Immature natural killer cell (primary cell): ENCODE measurements around the gene ARL16. TPM values are rescaled to one million over a fixed set of nuclear protein-coding genes. Genes with fewer than 3 reads are reported as not detected.
A peak's percentile ranks its signal among the peaks of the same experiment; 100 is the strongest.

Experiments used
- DNase-seq, 3 donors: peaks; one replicate each; pipeline ENCODE4 v3.0.0; 2022; ENCODE audit warnings: mixed read lengths in 1 of 3
- H3K27ac Mint-ChIP-seq, 6 donors: one replicate each; pipeline ENCODE4 v1.8.0; 2020; ENCODE audit warnings: mixed read lengths in 6 of 6, mild to moderate bottlenecking in 5 of 6, inconsistent platforms in 4 of 6, moderate library complexity in 3 of 6
- H3K27me3 Mint-ChIP-seq, 3 donors: one replicate each; pipeline ENCODE4 v1.8.0; 2020 to 2021; ENCODE audit warnings: low read depth in 3 of 3, mild to moderate bottlenecking in 3 of 3, mixed read lengths in 3 of 3, moderate library complexity in 3 of 3, inconsistent platforms in 1 of 3
- H3K36me3 Mint-ChIP-seq, 3 donors: one replicate each; pipeline ENCODE4 v1.8.0; 2020; ENCODE audit warnings: mixed read lengths in 3 of 3, inconsistent platforms in 2 of 3, mild to moderate bottlenecking in 2 of 3
- H3K4me1 Mint-ChIP-seq, 2 donors: one replicate each; pipeline ENCODE4 v1.8.0; 2020; ENCODE audit warnings: inconsistent platforms in 2 of 2, mild to moderate bottlenecking in 2 of 2, mixed read lengths in 2 of 2, moderate library complexity in 1 of 2
- H3K4me3 Mint-ChIP-seq, 5 donors: one replicate each; pipeline ENCODE4 v1.8.0; 2020; ENCODE audit warnings: mild to moderate bottlenecking in 5 of 5, mixed read lengths in 5 of 5, inconsistent platforms in 3 of 5, moderate library complexity in 3 of 5
- H3K9me3 Mint-ChIP-seq, 6 donors: one replicate each; pipeline ENCODE4 v1.8.0; 2020; ENCODE audit warnings: mild to moderate bottlenecking in 6 of 6, mixed read lengths in 6 of 6, inconsistent platforms in 4 of 6, moderate library complexity in 3 of 6
- polyA plus RNA-seq, 3 donors: library from polyadenylated mRNA; unstranded; fragments of 300-500 nt; fragmentation: Illumina TruSeq; gene quantifications; one replicate each; pipeline ENCODE4 v1.2.3, GENCODE V29; 2021

Gene ARL16
- polyA plus RNA-seq, 3 donors from 2014 or later, result 31.1 to 75.2 (median 61.8) TPM

DNA sequence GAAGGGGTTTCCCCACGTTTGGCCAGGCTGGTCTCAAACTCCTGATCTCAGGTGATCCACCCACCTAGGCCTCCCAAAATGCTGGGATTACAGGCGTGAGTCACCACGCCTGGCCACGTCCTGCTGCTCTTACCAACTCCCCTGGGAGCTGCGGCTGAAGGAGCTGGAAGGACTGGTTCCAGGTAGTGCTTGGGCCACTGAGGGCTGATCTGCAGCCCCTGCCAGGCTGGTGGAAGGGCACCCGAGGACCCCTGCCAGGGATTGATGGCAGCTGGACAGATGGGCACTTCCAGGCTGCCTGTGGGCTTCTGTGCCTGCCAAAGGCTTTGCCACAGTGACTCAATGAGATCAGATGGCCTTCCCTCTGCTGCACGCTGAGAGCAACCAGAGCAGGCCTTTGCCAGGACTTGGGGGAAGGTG is 19.5 kb downstream of the ARL16 start:
- H3K27ac Mint-ChIP-seq, result no peak overlapping the region
- peaks cover 0 to 4% (median 2%) of the 10 kb centered on the region in 3 donors for H3K27me3 Mint-ChIP-seq
- H3K36me3 Mint-ChIP-seq, result peaks cover 0 to 4% (median 0%) of the 10 kb centered on the region in 3 donors
- H3K4me1 Mint-ChIP-seq, result peaks cover 27 to 37% of the 10 kb centered on the region in 2 donors
- no peak overlapping the region for H3K4me3 Mint-ChIP-seq
- no peak for DNase-seq
- H3K9me3 Mint-ChIP-seq, result no peaks in the 10 kb centered on the region

GRCh38 chr17:81662002-81662401 is 21.6 kb downstream of the ARL16 start:
- Mint-ChIP-seq H3K9me3 (no peaks in the 10 kb centered on the region), H3K27ac (no peak overlapping the region)

GRCh38 chr17:81660441-81660840 is 23.2 kb downstream of the ARL16 start:
- Mint-ChIP-seq H3K4me3 (no peak overlapping the region), H3K9me3 (no peaks in the 10 kb centered on the region), H3K27me3 (peaks cover 0 to 2% (median 0%) of the 10 kb centered on the region in 3 donors), H3K4me1 (peaks cover 3 to 5% of the 10 kb centered on the region in 2 donors), H3K27ac (no peak overlapping the region), H3K36me3 (no peaks in the 10 kb centered on the region)
- no peak for DNase-seq

More at GRCh38 chr17:81662002-81662401, 21.6 kb downstream of the ARL16 start:
- H3K4me1 Mint-ChIP-seq, result peaks cover 13 to 21% of the 10 kb centered on the region in 2 donors
- peaks cover 0 to 4% (median 0%) of the 10 kb centered on the region in 3 donors for H3K36me3 Mint-ChIP-seq
- peaks cover 0 to 4% (median 2%) of the 10 kb centered on the region in 3 donors for H3K27me3 Mint-ChIP-seq
- H3K4me3 Mint-ChIP-seq, result no peak overlapping the region
- no peak for DNase-seq

DNA sequence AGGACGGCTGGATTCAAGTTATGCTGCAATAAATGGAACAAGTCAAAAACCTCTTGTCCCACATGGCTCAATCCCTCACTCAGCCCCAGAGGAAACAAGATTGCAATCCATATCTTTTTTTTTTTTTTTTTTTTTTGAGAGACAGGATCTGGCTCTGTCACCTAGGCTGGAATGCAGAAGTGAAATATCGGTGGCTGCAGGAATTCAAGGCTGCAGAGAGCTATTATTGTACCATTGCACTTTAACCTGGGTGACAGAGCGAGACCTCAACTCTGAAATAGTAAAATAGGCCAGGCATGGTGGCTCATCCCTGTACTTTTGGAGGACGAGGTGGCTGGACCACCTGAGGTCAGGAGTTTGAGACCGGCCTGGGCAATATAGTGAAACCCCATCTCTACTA is 24.6 kb downstream of the ARL16 start:
- no peak for DNase-seq
- H3K27me3 Mint-ChIP-seq, result peaks cover 0 to 2% (median 0%) of the 10 kb centered on the region in 3 donors
- no peaks in the 10 kb centered on the region for H3K36me3 Mint-ChIP-seq
- H3K9me3 Mint-ChIP-seq, result no peaks in the 10 kb centered on the region
- no peak overlapping the region for H3K27ac Mint-ChIP-seq
- peaks cover under 1 to 2% of the 10 kb centered on the region in 2 donors for H3K4me1 Mint-ChIP-seq
- no peak overlapping the region for H3K4me3 Mint-ChIP-seq

DNA sequence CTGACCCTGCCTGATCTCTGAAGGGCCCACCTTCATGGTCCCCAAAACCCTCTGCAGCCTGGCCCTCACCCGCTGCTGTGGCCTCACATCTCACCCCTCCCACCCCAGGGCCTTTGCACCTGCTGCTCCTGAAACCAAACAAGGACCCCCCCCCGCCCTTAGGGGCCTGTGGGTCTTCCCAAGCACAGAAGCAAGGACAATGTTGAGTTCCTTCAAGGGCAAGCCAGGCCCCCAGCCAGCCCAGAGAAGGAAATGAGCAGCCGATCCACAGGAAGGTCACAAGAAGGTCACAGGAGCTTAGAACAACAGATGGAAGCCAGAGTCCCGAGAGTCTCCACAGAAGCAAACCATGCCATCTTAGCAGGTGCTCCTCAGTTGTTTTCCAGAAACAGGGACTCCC is 26.8 kb downstream of the ARL16 start:
- Mint-ChIP-seq H3K4me3 (no peak overlapping the region), H3K27me3 (peaks cover 0 to 7% (median 2%) of the 10 kb centered on the region in 3 donors), H3K9me3 (no peaks in the 10 kb centered on the region), H3K4me1 (peaks cover 13 to 17% of the 10 kb centered on the region in 2 donors), H3K27ac (no peak overlapping the region), H3K36me3 (peaks cover 0 to 2% (median 0%) of the 10 kb centered on the region in 3 donors)
- DNase-seq, result no peak

DNA sequence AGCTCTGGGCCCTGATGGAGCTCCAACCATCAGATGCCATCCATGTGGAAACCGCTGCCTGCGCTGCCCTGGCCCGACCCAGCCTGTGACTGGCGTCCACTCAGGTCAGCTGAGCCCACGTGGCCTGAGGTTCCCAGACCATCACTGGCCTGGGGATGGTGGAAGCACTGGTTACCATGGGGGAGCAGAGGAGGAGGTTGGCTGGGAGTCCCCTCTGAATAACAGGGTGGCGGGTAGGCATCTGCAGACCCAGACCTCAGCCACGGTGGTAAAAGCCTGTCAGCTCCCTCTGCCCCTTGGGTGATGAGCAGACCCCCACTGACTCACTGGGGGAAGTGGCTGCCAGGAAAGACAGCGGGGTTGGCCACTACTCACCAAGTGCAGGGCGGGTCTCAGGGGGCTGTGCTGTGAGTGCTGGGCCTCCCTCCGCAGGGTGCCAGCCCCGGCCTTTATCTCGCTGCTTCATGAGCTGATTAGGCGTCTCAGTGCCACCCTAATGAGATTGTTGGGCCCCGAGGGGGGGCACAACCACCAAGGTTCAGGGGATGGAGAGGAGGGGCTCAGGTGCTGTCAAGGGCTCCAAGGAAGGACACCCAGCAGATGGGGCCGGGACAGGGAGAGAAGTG is 27.4 kb downstream of the ARL16 start, which contains the start of gene PDE6G:
Gene PDE6G (minus strand): TSS at position 425 of the 626 bp plus-strand sequence. CDS start 3,237 bp downstream, outside the sequence.
- no peak for DNase-seq
- H3K27ac Mint-ChIP-seq, result no peak within 1 kb of the TSS
- H3K9me3 Mint-ChIP-seq, result no peaks in the 10 kb centered on the region
- H3K36me3 Mint-ChIP-seq, result peaks cover 0 to 4% (median 0%) of the 10 kb centered on the region in 3 donors
- peaks cover 0 to 7% (median 2%) of the 10 kb centered on the region in 3 donors for H3K27me3 Mint-ChIP-seq
- H3K4me3 Mint-ChIP-seq, result no peak within 1 kb of the TSS
- H3K4me1 Mint-ChIP-seq, result peaks cover 13 to 19% of the 10 kb centered on the region in 2 donors

- Mint-ChIP-seq H3K9me3 (no peaks in the 10 kb centered on the region), H3K4me1 (peaks cover 13 to 19% of the 10 kb centered on the region in 2 donors), H3K36me3 (peaks cover 0 to 4% (median 0%) of the 10 kb centered on the region in 3 donors), H3K4me3 (no peak overlapping the region), H3K27ac (no peak overlapping the region), H3K27me3 (peaks cover 0 to 7% (median 0%) of the 10 kb centered on the region in 3 donors)
- DNase-seq, result no peak
Measured at GRCh38 chr17:81655378-81656117, 28.0 kb downstream of the ARL16 start.

- Mint-ChIP-seq H3K4me1 (peaks cover 13 to 19% of the 10 kb centered on the region in 2 donors), H3K27me3 (peaks cover 0 to 14% (median 6%) of the 10 kb centered on the region in 3 donors), H3K4me3 (peak overlapping the region; percentile 85 to 97 (median 88)), H3K36me3 (peaks cover 0 to 4% (median 0%) of the 10 kb centered on the region in 3 donors), H3K27ac (peak overlapping the region; percentile 64 to 90 (median 75)), H3K9me3 (no peaks in the 10 kb centered on the region)
- DNase-seq, result peak; percentile 30 to 43 (median 33)
Measured at GRCh38 chr17:81652906-81653771, 30.5 kb downstream of the ARL16 start.

GRCh38 chr17:81651692-81652091 is 31.9 kb downstream of the ARL16 start:
- H3K36me3 Mint-ChIP-seq, result peaks cover 0 to 4% (median 0%) of the 10 kb centered on the region in 3 donors
- H3K27ac Mint-ChIP-seq, result peak overlapping the region in 2 of 6 donors; percentile 61 to 78
- H3K9me3 Mint-ChIP-seq, result no peaks in the 10 kb centered on the region
- H3K4me1 Mint-ChIP-seq, result peaks cover 13 to 19% of the 10 kb centered on the region in 2 donors
- H3K27me3 Mint-ChIP-seq, result peaks cover 2 to 16% (median 11%) of the 10 kb centered on the region in 3 donors
- DNase-seq, result no peak
- H3K4me3 Mint-ChIP-seq, result peak overlapping the region in 3 of 5 donors; percentile 41 to 75 (median 75)

DNA sequence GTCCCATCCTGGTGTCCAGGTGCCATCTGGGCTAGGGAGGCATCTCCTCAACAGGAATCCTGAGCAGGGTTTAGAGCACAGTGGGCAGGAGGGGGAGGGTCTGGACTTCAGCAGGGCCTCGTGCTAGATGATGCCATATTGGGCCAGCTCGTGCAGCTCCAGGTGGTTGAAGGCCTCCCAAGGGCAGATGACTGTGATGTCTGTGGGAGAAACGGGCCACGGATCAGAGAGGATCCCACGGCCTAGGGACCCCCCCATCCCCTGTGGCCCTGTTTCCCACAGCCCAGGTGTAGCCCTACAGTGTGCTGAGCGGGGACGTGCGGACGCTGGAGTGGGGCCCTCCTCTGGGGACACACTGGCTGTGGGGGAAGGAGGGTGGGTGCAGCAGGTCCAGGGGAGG is 32.6 kb downstream of the ARL16 start:
- DNase-seq, result no peak
- Mint-ChIP-seq H3K9me3 (no peaks in the 10 kb centered on the region), H3K27ac (no peak overlapping the region), H3K27me3 (peaks cover 3 to 16% (median 11%) of the 10 kb centered on the region in 3 donors), H3K4me1 (peaks cover 13 to 19% of the 10 kb centered on the region in 2 donors), H3K4me3 (no peak overlapping the region), H3K36me3 (peaks cover 0 to 4% (median 0%) of the 10 kb centered on the region in 3 donors)

- Mint-ChIP-seq H3K4me3 (no peak overlapping the region), H3K36me3 (peaks cover 0 to 4% (median 0%) of the 10 kb centered on the region in 3 donors), H3K27me3 (peaks cover 3 to 18% (median 11%) of the 10 kb centered on the region in 3 donors), H3K9me3 (no peaks in the 10 kb centered on the region), H3K4me1 (peaks cover 9 to 14% of the 10 kb centered on the region in 2 donors), H3K27ac (no peak overlapping the region)
- no peak for DNase-seq
Measured at GRCh38 chr17:81648707-81649085, 34.9 kb downstream of the ARL16 start.

- DNase-seq, result no peak
- Mint-ChIP-seq H3K4me1 (peaks cover 3 to 9% of the 10 kb centered on the region in 2 donors), H3K9me3 (no peaks in the 10 kb centered on the region), H3K36me3 (peaks cover 0 to 4% (median 0%) of the 10 kb centered on the region in 3 donors), H3K4me3 (no peak overlapping the region), H3K27me3 (peaks cover 3 to 13% (median 11%) of the 10 kb centered on the region in 3 donors), H3K27ac (no peak overlapping the region)
Measured at GRCh38 chr17:81648013-81648706, 35.4 kb downstream of the ARL16 start.

- DNase-seq, result no peak
- H3K27me3 Mint-ChIP-seq, result peaks cover 3 to 11% (median 11%) of the 10 kb centered on the region in 3 donors
- H3K27ac Mint-ChIP-seq, result no peak overlapping the region
- peaks cover 0 to 4% (median 0%) of the 10 kb centered on the region in 3 donors for H3K36me3 Mint-ChIP-seq
- no peaks in the 10 kb centered on the region for H3K9me3 Mint-ChIP-seq
- H3K4me3 Mint-ChIP-seq, result no peak overlapping the region
- H3K4me1 Mint-ChIP-seq, result peaks cover 0 to 6% of the 10 kb centered on the region in 2 donors
Measured at GRCh38 chr17:81647640-81648012, 36.0 kb downstream of the ARL16 start.
